GM12891 (cell line): Measurements from ENCODE around the gene KCNT1.

Source experiments
- POLR2A ChIP-seq: IDR thresholded peaks from 2 replicates; pipeline ENCODE4 v1.6.1; 2011; ENCODE audit warnings: low read depth, low read length, control low read depth
- TAF1 ChIP-seq: IDR thresholded peaks from 2 replicates; pipeline ENCODE4 v1.6.1; 2011; ENCODE audit warnings: low read depth, low read length, control low read depth

DNA sequence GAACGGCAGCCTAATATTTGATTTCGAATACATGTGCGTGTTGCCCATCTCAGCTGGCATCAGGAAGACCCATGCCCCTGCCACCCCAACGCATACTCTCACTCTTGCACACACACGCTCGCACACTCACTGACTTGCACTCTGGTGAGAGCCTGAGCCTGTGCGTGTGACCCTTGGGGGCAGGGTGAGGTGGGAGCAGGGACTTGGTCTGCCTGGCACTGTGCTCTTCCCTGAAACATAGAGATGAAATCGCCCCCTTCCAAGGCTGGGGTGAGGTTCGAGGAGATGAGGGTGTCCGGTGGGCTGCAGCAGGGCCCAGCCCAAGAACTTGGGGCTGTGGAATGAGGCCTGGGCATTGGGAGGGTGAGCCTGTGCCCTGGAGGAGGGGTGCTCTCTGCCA is 37.7 kb upstream of the KCNT1 start:
- TF ChIP-seq TAF1 (no peak), POLR2A (no peak)
